Measurements from ENCODE around the gene CDC123.

DNA sequence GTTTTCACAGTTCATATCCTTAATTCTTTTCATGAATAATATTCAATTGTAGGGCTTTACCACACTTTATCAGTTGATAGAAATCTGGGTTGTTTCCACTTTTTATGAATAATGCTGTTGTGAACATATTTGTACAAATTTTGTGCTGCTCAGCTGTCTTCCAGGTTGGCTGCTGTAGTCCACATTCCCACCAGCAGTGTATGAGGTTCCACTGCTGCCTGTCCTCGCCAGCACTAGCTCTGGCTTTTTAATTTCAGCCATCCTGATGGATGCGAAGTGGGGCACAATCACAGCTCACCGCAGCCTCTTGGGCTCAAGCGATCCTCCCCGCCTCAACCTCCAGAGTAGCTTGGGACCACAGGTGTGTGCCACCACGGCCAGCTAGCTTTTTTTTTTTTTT, 33.1 kb upstream of the CDC123 start:
- TF ChIP-seq CTCF (conservative IDR thresholded peaks at IDR 0.05; ENCODE audit: low read depth, low read length) (no peak), POLR2A (IDR thresholded peaks at IDR 0.05; ENCODE audit: low read depth, low read length) (no peak), MAZ (IDR thresholded peaks at IDR 0.05; ENCODE audit: borderline replicate concordance, low read depth, low read length) (no peak), RAD21 (IDR thresholded peaks at IDR 0.05; ENCODE audit: low read length) (no peak), BHLHE40 (IDR thresholded peaks at IDR 0.05; ENCODE audit: low read depth, low read length) (no peak), NFE2L2 (IDR thresholded peaks at IDR 0.05; ENCODE audit: low read depth, low read length) (no peak), USF2 (IDR thresholded peaks at IDR 0.05; ENCODE audit: low read depth, low read length) (no peak), CEBPB (IDR thresholded peaks at IDR 0.05; ENCODE audit: low read depth, low read length) (no peak), MXI1 (IDR thresholded peaks at IDR 0.05; ENCODE audit: borderline replicate concordance, low read depth, low read length) (no peak), RFX5 (IDR thresholded peaks at IDR 0.05; ENCODE audit: low read depth, low read length) (no peak), SMC3 (IDR thresholded peaks at IDR 0.05; ENCODE audit: low read depth, low read length) (no peak), ELK1 (IDR thresholded peaks at IDR 0.05; ENCODE audit: borderline replicate concordance, low read depth, low read length) (no peak)

Data from IMR-90 (cell line).